Peyer's patch (tissue), 4 donors: Measurements from ENCODE around the gene SPATA13. TPM values are rescaled to one million over a fixed set of nuclear protein-coding genes. Genes with fewer than 3 reads are reported as not detected.
A peak's percentile ranks its signal among the peaks of the same experiment; 100 is the strongest.

Experiments
- DNase-seq, 3 donors: peaks; one replicate each; pipeline ENCODE4 v3.0.0-alpha.2; 2017 to 2019
- H3K27ac ChIP-seq, 4 donors: fragments of 200-600 bp; sonication (generic); one replicate each; pipeline ENCODE4 v1.5.1; 2016 to 2019
- H3K27me3 ChIP-seq, 2 donors: fragments of 200-600 bp; sonication (generic); one replicate each; pipeline ENCODE4 v1.5.1; 2019
- H3K36me3 ChIP-seq, 3 donors: fragments of 200-600 bp; sonication (generic); one replicate each; pipeline ENCODE4 v1.5.1; 2016 to 2019
- H3K4me1 ChIP-seq, 4 donors: fragments of 200-600 bp; sonication (generic); one replicate each; pipeline ENCODE4 v1.5.1; 2016 to 2019
- H3K4me3 ChIP-seq, 4 donors: fragments of 200-600 bp; sonication (generic); 1 replicate in 3 of 4; 2 replicates in 1 of 4; pipeline ENCODE4 v1.5.1; 2016 to 2019; ENCODE audit warnings: mild to moderate bottlenecking in 1 of 4
- H3K9me3 ChIP-seq, 4 donors: fragments of 200-600 bp; sonication (generic); one replicate each; pipeline ENCODE4 v1.5.1; 2016 to 2019; ENCODE audit warnings: mild to moderate bottlenecking in 1 of 4
- CTCF ChIP-seq, 6 experiments: fragments of 450-650 bp in 4 of 6; fragments of 200-600 bp in 2 of 6; sonication (generic) in 1 of 6; IDR thresholded peaks; one replicate each; pipeline ENCODE4 v1.5.1; 2017 to 2019; ENCODE audit warnings: antibody characterized with exemption in 6 of 6, mild to moderate bottlenecking in 3 of 6, moderate library complexity in 1 of 6
- POLR2A ChIP-seq, 2 donors: fragments of 450-650 bp; IDR thresholded peaks; one replicate each; pipeline ENCODE4 v1.5.1; 2017; ENCODE audit warnings: antibody characterized with exemption in 2 of 2, mild to moderate bottlenecking in 2 of 2, moderate library complexity in 2 of 2
- total RNA-seq, 4 donors: library from RNA; depleted of rRNA; stranded (reverse); fragments of >200 nt; gene quantifications; one replicate each; pipeline ENCODE4 v1.1.0, GENCODE V29; 2016

SPATA13 gene
- total RNA-seq, 4 donors from 2014 or later, result 77.1 to 191 (median 141) TPM

DNA sequence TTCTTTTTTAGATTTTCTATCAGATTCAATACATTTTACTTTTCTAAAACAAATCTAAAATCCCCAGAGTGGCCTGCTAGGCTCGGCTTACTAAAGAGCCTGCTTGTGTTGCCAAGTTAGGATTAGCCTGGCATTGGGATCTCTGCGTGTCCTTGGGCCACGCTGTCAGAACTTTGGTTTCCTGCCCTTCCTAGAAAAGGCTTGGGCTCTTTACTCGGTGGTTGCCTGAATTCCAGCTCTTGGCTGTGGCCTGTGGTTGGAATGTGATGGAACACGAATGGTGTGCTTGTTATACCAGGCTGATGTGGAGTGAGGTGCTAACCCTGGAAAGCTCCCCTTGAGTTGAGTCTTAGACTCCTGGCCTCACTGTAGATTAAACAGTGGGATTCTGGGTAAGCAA is 8.5 kb downstream of the SPATA13 start:
- TF ChIP-seq CTCF (IDR thresholded peaks at IDR 0.05), result no peak
- no peak for TF ChIP-seq POLR2A (IDR thresholded peaks at IDR 0.05)
- H3K4me1 ChIP-seq, result no peaks in the 10 kb centered on the region
- no peaks in the 10 kb centered on the region for H3K27me3 ChIP-seq
- DNase-seq, result no peak
- peak overlapping the region in 1 of 4 donors; percentile 32 for H3K27ac ChIP-seq
- H3K9me3 ChIP-seq, result no peaks in the 10 kb centered on the region
- peaks cover 0 to 13% (median 0%) of the 10 kb centered on the region in 3 donors for H3K36me3 ChIP-seq
- no peak overlapping the region for H3K4me3 ChIP-seq

GRCh38 chr13:24172071-24172470 is 11.6 kb downstream of the SPATA13 start:
- H3K4me3 ChIP-seq, result no peak overlapping the region
- peaks cover 0 to 13% (median 0%) of the 10 kb centered on the region in 4 donors for H3K4me1 ChIP-seq
- no peak overlapping the region for H3K27ac ChIP-seq
- H3K9me3 ChIP-seq, result no peaks in the 10 kb centered on the region
- no peaks in the 10 kb centered on the region for H3K36me3 ChIP-seq
- TF ChIP-seq POLR2A (IDR thresholded peaks at IDR 0.05) (no peak), CTCF (IDR thresholded peaks at IDR 0.05) (no peak)
- no peak for DNase-seq
- H3K27me3 ChIP-seq, result no peaks in the 10 kb centered on the region

- no peak overlapping the region for H3K4me3 ChIP-seq
- H3K27ac ChIP-seq, result no peak overlapping the region
- H3K4me1 ChIP-seq, result peaks cover 0 to 13% (median 0%) of the 10 kb centered on the region in 4 donors
- TF ChIP-seq CTCF (IDR thresholded peaks at IDR 0.05), result no peak
- no peak for TF ChIP-seq POLR2A (IDR thresholded peaks at IDR 0.05)
- no peaks in the 10 kb centered on the region for H3K27me3 ChIP-seq
- no peaks in the 10 kb centered on the region for H3K36me3 ChIP-seq
- no peaks in the 10 kb centered on the region for H3K9me3 ChIP-seq
- DNase-seq, result no peak
These were observed 13.3 kb downstream of the SPATA13 start for GRCh38 chr13:24173795-24174194.

GRCh38 chr13:24175847-24176246 is 15.3 kb downstream of the SPATA13 start:
- TF ChIP-seq POLR2A (IDR thresholded peaks at IDR 0.05) (no peak), CTCF (IDR thresholded peaks at IDR 0.05) (no peak)
- H3K36me3 ChIP-seq, result no peaks in the 10 kb centered on the region
- H3K4me3 ChIP-seq, result no peak overlapping the region
- H3K9me3 ChIP-seq, result no peaks in the 10 kb centered on the region
- no peak for DNase-seq
- H3K27ac ChIP-seq, result no peak overlapping the region
- no peaks in the 10 kb centered on the region for H3K27me3 ChIP-seq
- peaks cover 0 to 13% (median 0%) of the 10 kb centered on the region in 4 donors for H3K4me1 ChIP-seq

GRCh38 chr13:24176351-24177101 is 16.0 kb downstream of the SPATA13 start:
- no peaks in the 10 kb centered on the region for H3K9me3 ChIP-seq
- H3K4me3 ChIP-seq, result no peak overlapping the region
- H3K4me1 ChIP-seq, result peaks cover 0 to 13% (median 0%) of the 10 kb centered on the region in 4 donors
- no peak for DNase-seq
- TF ChIP-seq CTCF (IDR thresholded peaks at IDR 0.05) (no peak), POLR2A (IDR thresholded peaks at IDR 0.05) (no peak)
- H3K27me3 ChIP-seq, result no peaks in the 10 kb centered on the region
- H3K27ac ChIP-seq, result no peak overlapping the region
- H3K36me3 ChIP-seq, result no peaks in the 10 kb centered on the region
